HG03045 (cell line): ENCODE data around the gene GRAMD1B.

ENCODE experiments used
- ATAC-seq: cut with Tn5 transposase; IDR thresholded peaks from one replicate; pipeline ENCODE4 v1.9.1; 2021; ENCODE audit warnings: mild to moderate bottlenecking, moderate library complexity; ENCODE audit not compliant: unreplicated experiment

GRAMD1B gene

DNA sequence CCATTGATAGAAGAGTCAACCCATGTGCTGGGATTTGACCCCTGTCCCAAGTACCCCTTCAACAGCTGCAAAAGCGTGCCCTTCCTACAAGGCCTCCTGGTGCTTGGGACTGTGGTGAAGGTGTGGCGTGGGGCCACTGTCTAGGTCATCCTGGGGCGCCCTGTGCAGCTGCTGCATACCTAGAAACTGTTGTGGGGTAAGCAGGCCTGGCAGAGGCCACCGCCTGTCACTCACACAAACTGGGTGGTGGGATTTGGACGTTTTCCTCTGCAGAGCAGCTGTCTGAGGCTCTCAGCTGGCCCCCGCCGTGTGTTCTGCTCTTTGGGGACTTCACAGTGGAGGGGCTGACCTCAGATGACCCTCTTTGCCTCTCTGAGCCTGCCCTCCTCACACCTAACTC lies 154.7 kb downstream of the GRAMD1B start:
- no peak for ATAC-seq

DNA sequence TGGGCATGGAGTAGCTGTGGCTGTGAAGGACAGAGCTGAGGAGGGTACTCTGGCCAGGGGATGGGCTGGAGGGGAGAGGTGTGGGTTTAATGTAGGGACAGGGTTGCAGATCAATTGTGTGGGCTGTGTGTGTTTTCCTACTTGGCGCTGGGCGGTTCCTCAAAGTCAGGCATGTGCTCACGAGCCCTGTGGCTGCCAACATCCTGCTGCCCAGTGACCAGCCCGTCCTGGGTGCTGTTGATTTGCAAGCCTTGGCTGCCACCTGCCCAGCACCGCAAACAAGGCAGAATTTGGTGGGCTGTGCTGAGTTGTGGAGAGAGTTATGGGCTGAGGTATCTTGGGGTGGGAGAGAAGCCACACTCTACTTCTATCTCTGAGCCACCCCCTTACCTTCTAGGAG lies 155.1 kb downstream of the GRAMD1B start:
- ATAC-seq = no peak

DNA sequence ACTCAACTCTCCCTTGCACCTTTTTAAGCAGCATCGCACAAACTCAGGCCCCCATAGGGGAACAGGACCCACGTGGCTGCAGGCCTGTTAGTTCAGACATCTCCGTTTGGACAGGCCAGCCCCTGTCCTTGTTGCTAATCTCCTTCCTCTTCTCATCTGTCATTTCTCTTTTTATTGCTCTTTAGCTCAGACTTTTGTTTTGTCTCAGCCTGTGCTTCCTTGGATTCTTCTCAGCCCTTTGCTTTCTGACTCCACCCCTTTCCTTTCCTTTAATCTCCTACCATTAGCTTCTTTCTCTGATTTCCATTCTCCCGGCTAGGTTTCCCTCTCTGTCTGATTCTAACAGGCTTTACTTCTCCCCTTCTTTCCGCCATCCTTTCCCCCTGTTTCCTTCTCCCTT lies 155.6 kb downstream of the GRAMD1B start:
- no peak for ATAC-seq

DNA sequence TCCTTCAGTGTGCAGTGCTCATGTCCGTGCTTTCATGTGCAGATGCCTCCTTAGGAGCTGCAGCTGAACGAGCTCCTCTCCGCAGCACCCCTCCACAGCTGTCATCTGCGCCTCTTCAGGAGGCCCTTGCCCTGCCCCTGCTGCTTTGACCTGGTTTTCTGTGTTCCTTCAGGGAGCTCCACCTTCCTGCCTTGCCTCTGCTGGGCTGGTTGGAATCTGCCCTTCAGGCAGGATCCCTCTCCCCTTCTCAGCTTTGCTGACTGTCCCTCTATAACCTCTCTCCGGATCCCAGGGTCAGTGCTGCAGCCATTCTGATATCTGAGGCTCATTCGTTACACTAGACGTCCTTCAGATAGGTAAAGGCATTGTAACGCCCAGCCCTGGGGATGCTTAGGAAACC lies 156.5 kb downstream of the GRAMD1B start:
- ATAC-seq = no peak

DNA sequence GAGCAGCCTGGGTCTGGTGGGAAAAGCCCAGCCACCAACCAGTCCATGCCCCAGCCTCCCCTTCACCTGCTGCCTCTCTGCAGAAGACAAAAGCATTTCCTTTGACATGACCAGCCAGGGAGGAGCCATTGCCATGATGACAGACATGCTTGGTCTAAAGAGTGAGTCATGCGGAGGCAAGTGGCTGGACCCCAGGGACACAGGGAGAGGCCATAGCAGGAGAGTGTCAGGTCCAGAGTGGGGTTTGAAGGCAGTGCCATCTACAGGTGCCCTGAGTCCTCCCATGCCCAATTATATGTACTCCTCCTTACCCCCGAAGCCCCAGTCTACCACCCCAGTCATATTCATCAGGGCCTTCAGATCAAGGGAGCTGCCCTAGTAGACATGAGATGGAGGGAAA lies 157.0 kb downstream of the GRAMD1B start:
- ATAC-seq = no peak

DNA sequence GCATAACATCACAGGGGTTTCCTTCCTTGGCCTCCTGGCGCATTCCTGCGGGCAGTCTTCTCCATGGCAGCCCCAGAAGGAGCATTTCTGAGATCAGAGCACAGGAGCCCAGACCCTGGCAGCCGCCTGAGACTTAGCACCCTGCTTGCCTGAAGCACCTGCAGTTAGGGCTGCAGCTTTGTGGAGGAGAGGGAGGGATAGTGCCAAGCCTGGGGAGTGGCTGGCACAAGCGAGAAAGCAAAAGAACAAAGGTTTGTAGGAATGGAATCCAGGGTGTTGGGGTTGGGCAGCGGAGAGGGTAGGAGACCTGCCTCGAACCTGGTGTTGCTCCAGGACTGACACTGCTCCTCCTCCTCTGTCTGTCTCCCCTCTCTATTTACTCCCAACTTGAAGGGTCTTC lies 157.5 kb downstream of the GRAMD1B start:
- no peak for ATAC-seq

DNA sequence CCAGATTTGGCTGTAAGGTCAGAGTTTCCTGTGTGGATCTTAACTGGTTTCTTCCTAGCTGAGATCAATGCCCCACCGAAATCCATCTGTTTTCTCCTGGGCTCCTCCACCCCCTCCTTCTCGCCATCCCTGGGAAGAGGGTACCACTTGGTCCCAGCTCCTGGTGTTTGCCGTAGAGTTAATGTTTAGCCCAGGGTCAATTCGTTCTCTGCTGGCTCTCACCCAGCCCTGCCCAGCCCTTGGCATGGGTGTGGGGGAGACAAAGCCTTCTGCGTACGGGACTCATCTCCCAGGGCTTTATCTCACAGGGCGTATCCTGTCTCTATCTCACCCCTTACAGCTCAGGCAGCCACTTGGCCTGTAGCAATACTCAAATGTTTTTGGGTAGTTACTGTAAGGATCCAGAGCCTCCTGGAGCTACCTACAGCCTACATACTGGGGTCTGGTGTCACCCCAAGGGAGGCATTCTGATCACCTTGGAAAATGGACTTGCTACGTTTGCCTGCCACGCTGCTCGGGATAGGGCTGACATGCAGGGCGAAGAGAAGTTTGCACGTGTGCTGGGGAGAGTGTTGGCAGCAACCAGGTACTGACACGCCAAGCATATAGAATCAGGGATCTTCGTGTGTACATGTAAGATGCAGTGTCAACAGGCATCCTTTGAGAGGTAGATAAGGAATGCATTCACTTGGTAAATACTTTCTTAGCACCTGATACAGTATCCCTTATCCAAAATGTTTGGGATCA lies 158.2 kb downstream of the GRAMD1B start:
- ATAC-seq = no peak

DNA sequence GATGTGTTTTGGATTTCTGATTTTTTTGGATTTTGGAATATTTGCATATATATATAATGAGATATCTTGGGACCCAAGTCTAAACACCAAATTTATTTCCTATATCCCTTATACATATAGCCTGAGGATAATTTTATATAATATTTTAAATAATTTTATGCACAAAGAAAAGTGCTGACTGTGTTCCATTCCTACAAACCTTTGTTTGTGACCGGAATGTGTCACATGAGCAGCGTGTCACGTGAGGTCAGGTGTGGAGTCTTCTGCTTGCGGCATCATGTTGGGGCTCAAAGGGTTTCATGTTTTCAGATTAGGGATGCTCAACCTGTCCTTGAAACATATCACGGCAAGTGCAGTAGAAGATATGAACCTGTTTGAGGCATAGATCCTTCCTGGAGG lies 158.8 kb downstream of the GRAMD1B start:
- no peak for ATAC-seq

DNA sequence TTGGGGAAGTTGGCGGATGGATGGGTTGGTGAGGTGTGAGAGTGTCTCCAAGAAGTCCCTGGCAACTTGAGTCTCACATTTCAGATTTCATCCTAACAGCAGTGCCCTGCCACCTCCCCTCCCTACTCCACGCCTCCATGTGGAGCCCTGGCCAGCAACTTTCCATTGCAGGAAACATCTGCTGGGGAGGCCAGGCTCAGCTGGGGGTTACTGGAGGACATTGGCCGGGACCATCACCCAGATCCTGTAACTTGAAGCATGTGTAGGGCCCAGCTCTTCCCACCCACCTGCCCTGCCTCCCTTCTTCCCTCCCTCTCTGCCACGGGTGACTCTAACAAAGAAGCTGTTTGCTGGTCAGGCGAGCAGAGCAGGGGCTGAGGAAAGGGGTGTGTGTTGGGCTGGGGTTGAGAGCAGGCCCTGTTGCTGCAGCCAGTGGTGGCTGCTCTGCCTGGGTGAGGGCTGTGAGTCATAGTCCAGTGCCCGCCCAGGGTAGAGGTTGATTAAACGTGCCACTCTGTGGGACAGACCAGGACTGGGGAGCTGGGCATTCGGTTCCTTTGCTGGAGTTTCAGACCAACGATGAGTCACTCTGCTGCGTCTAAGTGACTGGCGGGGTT lies 160.3 kb downstream of the GRAMD1B start:
- no peak for ATAC-seq

DNA sequence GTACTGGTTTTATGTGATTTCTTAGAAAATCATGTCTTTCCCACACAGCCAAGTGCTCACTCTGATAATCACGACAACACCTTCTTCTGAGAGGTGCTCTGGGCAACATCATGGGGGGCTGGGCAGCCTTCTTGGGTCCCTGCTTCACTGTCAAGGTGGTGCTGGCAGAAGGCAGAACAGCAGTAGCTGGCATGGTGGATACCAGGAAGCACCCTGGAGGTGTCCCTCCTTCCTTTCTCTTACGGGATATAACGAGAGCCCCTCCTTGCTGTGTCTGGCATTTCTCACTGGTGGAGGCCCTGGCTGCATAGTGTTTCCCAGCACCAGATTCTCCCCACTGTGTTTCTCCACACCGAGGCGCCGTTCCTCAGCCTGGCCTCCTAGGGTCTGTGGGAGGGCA lies 163.5 kb downstream of the GRAMD1B start:
- ATAC-seq = no peak

DNA sequence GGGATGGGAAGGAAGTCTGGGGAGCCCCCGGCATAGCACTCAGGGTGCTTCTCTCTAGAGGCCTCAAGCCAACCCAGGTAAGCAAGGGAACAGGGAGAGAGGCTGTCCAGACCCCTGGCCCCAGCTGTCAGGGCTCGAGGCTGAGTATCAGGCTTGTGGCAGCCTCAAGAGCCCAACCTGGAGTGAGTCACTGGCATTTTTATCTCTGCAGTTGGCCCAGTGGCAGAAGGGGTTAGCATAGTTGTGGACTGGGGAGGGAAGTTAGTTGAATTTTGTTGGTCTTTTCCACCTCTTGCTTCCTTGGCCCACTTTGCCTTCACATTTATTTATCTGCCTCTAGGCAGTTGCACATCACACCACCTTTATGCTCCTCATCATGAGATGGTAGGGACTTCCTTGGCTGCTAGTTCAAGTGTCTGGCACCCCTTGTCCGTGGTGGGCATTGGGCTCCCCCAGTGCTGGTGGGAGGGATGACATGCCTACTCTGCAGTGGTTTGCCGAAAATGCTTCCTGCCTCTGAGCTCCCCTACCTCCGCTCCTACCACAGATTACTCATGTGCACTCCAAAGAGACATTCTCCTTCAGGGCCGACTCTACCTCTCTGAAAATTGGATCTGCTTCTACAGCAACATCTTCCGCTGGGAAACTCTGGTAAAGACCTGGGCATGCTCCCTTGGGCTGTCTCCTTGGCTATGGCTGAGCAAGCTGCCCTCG lies 164.3 kb downstream of the GRAMD1B start:
- ATAC-seq = no peak

DNA sequence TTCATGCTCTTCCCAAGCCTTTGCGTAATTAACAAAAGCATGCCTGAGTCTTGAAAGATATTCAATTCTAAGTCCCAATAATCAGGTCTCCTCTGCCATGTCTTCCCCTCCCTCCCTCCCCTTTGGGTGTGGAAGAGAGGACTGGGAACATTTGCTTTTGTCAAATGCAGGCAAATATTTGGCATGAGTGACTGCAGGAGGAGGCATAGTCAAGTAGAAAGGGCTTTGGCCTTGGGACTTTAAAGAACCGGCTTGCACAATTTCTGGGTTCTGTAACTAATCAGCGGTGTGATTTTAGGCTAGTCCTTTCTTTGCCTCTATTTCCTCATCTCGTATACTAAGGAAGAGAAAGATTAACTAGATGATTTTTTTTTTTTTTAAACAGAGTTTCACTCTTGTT lies 164.9 kb downstream of the GRAMD1B start:
- ATAC-seq = no peak

DNA sequence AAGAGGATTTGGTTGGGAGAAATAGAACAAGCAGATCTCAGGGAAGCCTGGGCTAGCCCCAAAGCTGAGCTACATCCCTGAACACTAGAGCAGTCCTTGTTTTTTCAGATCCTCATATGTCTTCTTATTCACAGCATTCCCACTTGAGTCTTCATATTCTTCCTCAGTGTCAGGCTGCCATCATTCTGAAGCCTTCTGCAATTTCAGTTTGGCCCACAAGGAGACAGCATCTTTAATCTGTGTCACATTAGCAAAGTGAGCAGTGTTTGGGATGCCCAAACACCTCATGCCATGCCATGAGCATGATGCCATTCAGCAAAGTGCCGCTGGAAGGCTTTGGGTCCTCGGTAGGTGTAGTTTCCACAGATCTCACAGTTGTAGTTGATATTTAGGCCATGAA lies 167.8 kb downstream of the GRAMD1B start:
- ATAC-seq = no peak

DNA sequence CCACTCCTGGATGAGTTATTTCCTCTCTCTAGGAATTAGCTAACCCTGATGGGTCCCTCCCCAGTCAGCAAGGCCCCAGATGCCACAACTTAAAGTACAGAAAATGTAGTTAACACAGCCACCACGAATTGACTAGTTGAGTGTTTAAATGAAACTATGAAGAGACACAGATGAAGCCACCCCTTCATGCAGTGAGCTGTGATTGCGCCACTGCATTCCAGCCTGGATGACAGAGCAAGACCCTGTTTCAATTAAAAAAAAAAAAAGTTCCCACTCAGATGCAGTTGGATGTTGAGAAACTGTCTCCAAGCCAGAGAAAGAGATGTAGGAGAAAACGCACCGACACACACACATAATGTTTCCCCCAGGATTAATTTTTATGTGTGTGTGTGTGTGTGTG lies 171.1 kb downstream of the GRAMD1B start:
- ATAC-seq = no peak

DNA sequence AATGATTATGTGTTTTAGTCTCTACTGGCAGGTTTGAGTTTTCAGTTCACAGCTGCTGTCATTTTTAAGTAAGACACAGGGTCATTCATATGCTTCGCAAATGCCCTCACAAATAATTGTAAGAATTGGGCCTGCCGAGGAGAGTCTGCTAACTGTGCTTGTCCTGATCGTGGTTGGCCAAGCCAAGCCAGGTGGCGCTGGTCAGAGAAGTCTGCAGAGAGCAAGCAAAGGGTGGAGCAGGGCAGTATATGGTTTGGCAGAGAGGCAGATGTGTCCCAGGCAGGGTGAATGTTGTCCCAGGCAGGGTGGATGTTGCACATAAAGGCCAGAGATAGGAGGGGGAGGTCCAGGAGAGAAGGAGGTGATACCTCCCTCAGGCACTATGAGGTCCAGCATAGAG lies 171.7 kb downstream of the GRAMD1B start:
- ATAC-seq = no peak

DNA sequence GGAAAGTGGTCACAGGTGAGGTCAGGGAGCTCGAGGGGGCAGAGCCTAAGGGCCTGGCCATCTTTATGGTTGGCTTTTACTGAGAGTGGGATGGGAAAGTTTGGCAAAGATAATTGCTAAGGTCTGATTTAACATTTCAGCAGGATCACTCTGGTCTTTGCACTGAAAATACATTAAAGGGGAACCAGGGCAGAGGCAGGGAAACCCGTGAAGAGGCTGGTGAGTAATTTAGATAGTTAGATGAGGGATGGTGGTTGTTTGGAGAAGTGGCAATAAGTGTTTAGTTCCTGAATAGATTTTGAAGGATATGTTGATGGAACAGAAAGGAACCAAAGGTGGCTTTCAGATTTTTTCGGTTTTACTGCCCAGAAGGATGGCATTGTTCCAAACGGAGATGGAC lies 173.6 kb downstream of the GRAMD1B start:
- no peak for ATAC-seq

DNA sequence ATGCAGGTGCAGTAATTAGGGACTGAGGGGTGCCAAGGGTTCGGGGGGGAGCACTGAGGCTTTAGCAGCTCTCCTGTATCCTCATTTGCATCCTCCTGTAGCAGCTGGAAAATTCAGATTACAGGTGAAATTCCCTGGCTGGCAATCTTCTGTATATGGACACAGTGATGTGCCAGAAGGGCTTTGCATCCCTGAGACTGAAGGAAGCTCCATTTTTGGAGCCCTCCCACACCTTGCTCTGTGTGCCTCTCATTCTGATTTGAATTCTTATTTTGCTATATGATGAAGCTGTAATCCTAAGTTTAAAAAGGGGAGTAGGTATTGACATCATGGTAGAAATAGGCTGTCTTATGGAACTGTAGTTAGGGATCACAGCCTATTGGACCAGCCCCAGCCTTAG lies 177.7 kb downstream of the GRAMD1B start:
- ATAC-seq = no peak

DNA sequence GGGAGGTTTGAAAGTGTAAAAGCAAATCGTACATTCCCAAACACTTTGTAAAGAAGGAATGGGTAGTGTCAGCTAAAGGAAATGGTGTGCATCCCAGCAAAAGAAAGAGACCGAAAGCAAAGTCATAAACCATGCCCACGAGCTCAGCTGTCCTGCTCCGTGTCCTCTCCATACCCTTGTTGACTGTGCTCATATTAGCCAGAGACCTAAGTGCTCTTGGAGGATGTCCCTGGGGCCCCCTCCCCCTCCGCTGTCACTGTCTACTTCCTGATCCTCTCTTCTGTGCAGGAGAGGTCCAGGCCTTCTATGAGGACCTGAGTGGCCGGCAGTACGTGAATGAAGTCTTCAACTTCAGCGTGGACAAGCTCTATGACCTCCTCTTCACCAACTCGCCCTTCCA lies 178.3 kb downstream of the GRAMD1B start:
- ATAC-seq = no peak

DNA sequence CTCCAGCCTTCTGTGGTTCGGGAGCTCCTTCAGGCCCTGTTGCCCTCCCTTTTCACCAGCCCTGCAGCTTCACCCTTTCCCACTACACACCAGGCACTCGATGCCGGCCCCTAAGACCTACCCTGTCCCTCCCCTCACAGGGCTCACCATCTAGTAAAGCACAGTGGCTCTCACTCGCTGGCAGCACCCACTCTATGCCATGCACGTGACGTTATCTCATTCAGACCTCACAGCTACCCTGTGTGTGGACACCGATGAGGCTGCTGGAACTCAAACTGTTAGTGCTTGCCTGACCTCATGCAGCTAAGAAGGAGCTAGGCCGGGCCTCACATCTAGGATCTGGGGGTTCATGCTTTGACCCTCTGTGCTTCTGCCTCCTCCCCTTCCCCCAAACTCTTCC lies 178.9 kb downstream of the GRAMD1B start:
- no peak for ATAC-seq

DNA sequence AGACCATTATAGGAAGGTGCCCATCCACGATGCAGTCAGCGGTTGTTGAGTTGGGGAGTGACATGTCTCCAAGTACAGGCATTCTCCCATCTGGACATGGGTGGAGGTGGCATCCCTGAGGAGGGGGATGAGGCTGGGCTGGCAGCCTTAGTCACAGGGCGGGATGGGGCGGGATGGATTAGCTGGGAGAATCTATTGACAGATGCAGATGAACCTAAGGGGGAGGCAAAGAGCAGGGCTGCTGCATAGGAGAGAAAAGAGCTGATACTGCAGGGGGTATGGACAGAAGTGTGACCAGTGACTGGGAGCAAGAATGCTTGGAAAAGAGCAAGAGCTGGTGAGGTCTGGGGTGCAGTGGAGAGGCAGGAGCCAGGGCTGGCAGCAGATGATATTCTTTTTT lies 181.6 kb downstream of the GRAMD1B start:
- ATAC-seq = no peak

DNA sequence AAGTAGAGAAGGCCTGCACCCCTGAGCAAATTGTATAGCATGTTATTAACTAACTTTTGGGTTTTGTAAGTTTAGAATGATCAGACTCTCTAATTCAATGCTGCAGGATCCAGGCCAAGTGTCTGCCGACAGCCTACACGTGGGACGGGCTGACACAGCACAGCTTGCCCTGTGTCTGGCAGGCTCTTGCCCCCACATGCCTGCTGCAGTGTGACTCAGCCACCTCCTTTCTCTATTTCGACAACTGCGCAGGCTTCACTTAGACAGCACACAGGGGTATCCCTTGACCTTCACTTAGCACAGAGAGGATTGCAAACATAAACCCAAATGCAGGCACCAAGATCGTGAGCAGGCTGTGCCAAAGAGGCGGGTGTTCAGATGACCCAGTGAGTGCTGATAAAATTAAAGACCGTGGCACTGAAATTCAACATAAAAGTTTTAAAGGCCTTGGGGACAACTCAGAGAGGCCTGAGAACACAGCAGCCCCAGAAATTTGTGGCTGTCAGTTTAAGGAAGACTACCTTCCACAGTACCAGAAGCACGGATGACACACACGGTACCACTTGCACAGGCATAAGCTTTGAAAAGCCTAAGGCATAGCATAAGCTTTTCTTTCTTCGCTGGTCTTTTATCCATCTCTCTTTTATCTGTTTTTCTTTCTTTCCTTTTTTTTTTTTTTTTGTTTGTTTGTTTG lies 186.6 kb downstream of the GRAMD1B start:
- ATAC-seq = no peak

DNA sequence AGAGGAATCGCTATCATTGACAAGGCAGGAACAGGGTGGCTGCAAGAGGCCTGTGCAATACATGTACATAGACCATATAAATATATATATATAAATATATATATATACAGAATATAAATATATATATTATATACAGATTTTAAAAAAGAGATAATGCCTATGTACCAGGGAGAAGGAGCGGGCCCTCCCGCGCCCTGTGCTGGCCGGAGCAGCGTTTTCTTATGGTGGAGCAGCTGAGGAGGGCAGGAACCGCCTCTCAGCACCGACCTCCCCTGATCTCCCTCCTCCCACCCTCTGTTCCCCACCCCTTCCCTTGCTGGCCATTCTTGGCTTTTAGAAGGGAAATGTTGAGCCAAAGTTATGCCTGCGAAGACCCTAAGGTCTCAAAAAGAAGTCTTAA lies 192.5 kb downstream of the GRAMD1B start:
- no peak for ATAC-seq
